ENCODE data around the gene MYL9. TPM values are rescaled to one million over a fixed set of nuclear protein-coding genes. Genes with fewer than 3 reads are reported as not detected.

The MYL9 gene
- total RNA-seq, 2 experiments from 2014 or later: not detected

GRCh38 chr20:36571564-36572504 is 30.5 kb downstream of the MYL9 start:
- Mint-ChIP-seq H3K9me3 (no peaks in the 10 kb centered on the region), H3K27me3 (no peaks in the 10 kb centered on the region), H3K27ac (peak overlapping the region; percentile 96), H3K4me1 (ENCODE audit: low read depth) (peaks cover 30% of the 10 kb centered on the region), H3K36me3 (ENCODE audit: low read depth) (peaks cover 22% of the 10 kb centered on the region), H3K4me3 (peak overlapping the region; percentile 91)
- no peak for TF ChIP-seq CTCF (IDR thresholded peaks at IDR 0.05)
- DNase-seq: peak; percentile 49
- POLR2A ChIA-PET: interaction anchor here (0.8 to 13.8 kb wide), 8 partner anchors 10 to 106 kb away, joined by 3 to 214 read pairs (median 7); partner anchors contain the start of gene RAB5IF
- ATAC-seq: no peak
- intact Hi-C loops (cut with micrococcal nuclease): loop anchor here (5.0 kb wide), 1 partner anchor 35 kb away; the partner anchor contains the start of gene RAB5IF
- CTCF ChIA-PET: interaction anchor here (0.8 to 2.2 kb wide), 6 partner anchors 14 to 66 kb away, joined by 3 to 10 read pairs (median 3); partner anchors contain the start of gene RAB5IF

DNA sequence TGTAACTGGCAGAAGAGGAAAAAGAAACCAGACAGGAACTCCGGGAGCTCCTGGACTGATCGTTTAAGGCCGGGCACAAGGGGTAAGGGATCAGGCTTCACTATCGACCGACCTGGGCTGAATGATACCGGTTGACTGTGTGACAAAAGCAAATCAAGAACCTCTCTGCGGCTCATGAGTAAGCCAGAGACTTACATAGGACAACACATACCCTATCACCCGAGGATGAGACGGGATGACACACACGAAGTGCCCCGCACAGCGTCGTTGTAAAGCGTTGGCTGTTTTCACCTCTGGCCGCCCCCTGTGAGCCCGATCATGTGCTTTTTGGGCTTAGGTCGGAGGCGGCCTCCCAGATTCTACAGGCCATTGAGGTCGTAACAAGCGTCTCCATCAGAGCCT is 31.4 kb downstream of the MYL9 start:
- peaks cover 20% of the 10 kb centered on the region for H3K36me3 Mint-ChIP-seq (ENCODE audit: low read depth)
- DNase-seq (peak; percentile 89), ATAC-seq (peak; percentile 77)
- intact Hi-C loops (cut with micrococcal nuclease): loop anchor here (5.0 kb wide), 1 partner anchor 35 kb away; the partner anchor contains the start of gene RAB5IF
- H3K27ac Mint-ChIP-seq: peak overlapping the region; percentile 96
- peak overlapping the region; percentile 91 for H3K4me3 Mint-ChIP-seq
- POLR2A ChIA-PET: interaction anchor here (0.6 to 13.8 kb wide), 9 partner anchors 10 to 606 kb away, joined by 3 to 214 read pairs (median 6); partner anchors contain the start of genes MROH8, RAB5IF and RPN2
- no peaks in the 10 kb centered on the region for H3K9me3 Mint-ChIP-seq
- no peak for TF ChIP-seq CTCF (IDR thresholded peaks at IDR 0.05)
- CTCF ChIA-PET: interaction anchor here (0.8 to 1.7 kb wide), 3 partner anchors 15 to 618 kb away, joined by 3 read pairs; partner anchors contain the start of gene SCAND1
- peaks cover 30% of the 10 kb centered on the region for H3K4me1 Mint-ChIP-seq (ENCODE audit: low read depth)
- no peaks in the 10 kb centered on the region for H3K27me3 Mint-ChIP-seq

DNA sequence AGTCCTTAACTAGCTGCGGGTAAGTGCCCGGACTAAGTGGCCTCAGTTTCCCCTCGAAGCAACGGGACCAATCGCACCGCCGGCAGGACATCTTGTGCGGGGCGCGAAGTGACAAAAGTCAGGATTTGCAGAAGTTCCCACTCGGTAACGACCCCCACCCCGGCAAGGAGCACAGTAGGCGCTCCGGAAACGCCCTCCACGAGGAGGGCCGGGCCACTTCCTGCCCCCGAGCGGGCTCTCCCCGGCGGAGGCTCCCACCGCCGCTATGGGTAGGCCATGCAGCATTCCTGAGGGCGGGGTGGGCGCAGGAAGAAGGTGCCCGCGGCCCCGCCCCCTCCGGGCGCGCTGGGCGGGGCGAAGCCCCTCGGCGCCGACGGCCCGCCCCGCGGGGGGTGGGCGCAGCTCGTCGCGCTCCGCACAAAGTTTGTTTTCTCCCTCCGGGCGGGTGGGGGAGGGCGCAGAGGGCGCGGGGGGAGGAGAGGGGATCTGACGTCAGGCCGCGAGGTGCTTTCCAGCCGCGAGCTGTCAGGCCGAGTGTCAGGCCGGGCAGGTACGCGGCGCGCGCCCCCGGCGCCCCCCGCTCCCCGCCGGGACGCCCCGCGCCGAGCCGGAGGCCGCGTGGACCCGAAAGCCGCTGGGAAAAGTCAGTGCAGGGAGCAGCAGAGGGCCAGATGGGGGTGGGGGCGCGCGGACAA is 31.9 kb downstream of the MYL9 start, which contains the start of gene TGIF2:
Gene TGIF2 (plus strand): TSS at position 495 of the 695 bp plus-strand sequence. CDS start 5,178 bp downstream, outside the sequence.
- POLR2A ChIA-PET: interaction anchor here (0.6 to 13.8 kb wide), 10 partner anchors 9 to 619 kb away, joined by 3 to 214 read pairs (median 4); partner anchors contain the start of genes MROH8, RAB5IF and RPN2
- Mint-ChIP-seq H3K4me3 (peak within 1 kb of the TSS; percentile 91), H3K4me1 (ENCODE audit: low read depth) (peaks cover 30% of the 10 kb centered on the region), H3K36me3 (ENCODE audit: low read depth) (peaks cover 25% of the 10 kb centered on the region), H3K27ac (peak within 1 kb of the TSS; percentile 96), H3K27me3 (no peaks in the 10 kb centered on the region), H3K9me3 (no peaks in the 10 kb centered on the region)
- ATAC-seq (peak; percentile 81), DNase-seq (peak; percentile 91)
- no peak for TF ChIP-seq CTCF (IDR thresholded peaks at IDR 0.05)
- intact Hi-C loops (cut with micrococcal nuclease): loop anchor here (5.0 kb wide), 1 partner anchor 34 kb away; the partner anchor contains the start of gene RAB5IF
- CTCF ChIA-PET: interaction anchor here (1.0 to 3.1 kb wide), 4 partner anchors 15 to 619 kb away, joined by 3 to 17 read pairs (median 4); partner anchors contain the start of genes RAB5IF and SCAND1

DNA sequence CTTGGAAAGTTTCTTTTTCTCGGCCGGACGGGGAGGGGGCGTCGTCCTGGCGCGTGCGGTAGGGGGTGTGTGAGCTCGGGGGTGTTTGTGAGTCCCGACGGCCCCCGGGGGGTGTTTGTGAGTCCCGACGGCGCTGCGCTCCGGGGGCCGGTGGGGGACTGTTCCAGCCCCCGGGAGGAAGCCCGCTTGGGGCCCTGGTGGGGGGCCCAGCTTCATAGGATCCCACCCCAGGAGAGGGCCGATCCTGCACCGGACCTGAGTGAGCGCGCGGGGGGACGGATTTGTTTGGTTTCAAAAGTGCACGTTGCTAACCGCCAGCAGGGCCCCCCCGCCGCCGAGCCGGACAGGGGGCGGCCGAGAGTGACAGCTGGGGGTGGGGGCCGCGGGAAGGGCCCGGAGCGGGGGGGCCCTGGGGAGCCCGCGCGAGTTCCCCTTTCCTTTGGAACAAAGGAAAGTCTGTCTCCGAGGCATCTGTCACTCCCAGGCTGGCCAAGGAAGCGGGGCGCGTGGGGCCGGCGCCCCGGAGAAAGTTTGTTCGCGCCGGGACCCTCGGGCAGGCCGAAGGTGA is 32.6 kb downstream of the MYL9 start:
- H3K27ac Mint-ChIP-seq: peak overlapping the region; percentile 76
- no peaks in the 10 kb centered on the region for H3K9me3 Mint-ChIP-seq
- H3K36me3 Mint-ChIP-seq (ENCODE audit: low read depth): peaks cover 30% of the 10 kb centered on the region
- peak overlapping the region; percentile 89 for H3K4me3 Mint-ChIP-seq
- CTCF ChIA-PET: interaction anchor here (1.0 to 3.1 kb wide), 4 partner anchors 16 to 620 kb away, joined by 3 to 17 read pairs (median 4); partner anchors contain the start of genes RAB5IF and SCAND1
- no peaks in the 10 kb centered on the region for H3K27me3 Mint-ChIP-seq
- intact Hi-C loops (cut with micrococcal nuclease): loop anchor here (5.0 kb wide), 1 partner anchor 33 kb away; the partner anchor contains the start of gene RAB5IF
- DNase-seq: peak; percentile 49
- TF ChIP-seq CTCF (IDR thresholded peaks at IDR 0.05): no peak
- ATAC-seq: no peak
- POLR2A ChIA-PET: interaction anchor here (0.7 to 13.8 kb wide), 7 partner anchors 9 to 620 kb away, joined by 3 to 214 read pairs (median 6); partner anchors contain the start of gene RAB5IF
- peaks cover 35% of the 10 kb centered on the region for H3K4me1 Mint-ChIP-seq (ENCODE audit: low read depth)
